Measurements from ENCODE around the gene MMAB.

The MMAB gene

DNA sequence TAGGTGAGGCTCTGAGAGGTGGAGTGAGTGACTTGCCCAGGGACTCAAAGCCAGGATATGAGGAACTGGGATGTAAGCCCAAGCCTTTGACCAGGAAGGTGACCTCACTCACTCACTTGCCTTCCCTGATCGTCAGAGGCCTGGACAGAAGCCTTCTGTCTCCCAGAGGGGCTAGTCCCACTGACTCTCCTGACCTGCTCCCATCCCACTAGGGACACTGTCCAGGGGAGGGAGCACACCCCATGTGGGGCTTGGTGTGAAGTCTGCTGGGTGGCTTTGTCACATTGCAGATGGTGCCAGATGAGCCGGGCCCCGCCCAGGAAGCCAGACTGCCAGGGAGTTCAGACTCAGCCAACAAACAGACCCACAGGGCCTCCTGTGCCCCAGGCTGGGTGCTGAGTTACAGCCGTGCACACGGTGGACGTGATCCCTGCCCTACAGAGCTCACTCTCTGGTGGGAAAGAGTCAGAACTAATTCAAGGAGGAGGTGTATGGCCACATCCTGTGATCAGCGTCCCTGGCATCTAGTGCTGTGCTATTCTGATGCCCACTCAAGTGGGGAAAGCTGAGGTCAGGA, 28.3 kb downstream of the MMAB start:
- no peak for TF ChIP-seq HDGF (IDR thresholded peaks at IDR 0.05; ENCODE audit: borderline replicate concordance)
- TF ChIP-seq PKNOX1 (IDR thresholded peaks at IDR 0.05), result no peak
- TF ChIP-seq ARNT (IDR thresholded peaks at IDR 0.05), result no peak
- no peak for TF ChIP-seq SP1 (IDR thresholded peaks at IDR 0.05)
- TF ChIP-seq NFRKB (IDR thresholded peaks at IDR 0.05), result no peak
- no peak for TF ChIP-seq SUZ12 (IDR thresholded peaks at IDR 0.05)
- no peak for TF ChIP-seq L3MBTL2 (conservative IDR thresholded peaks at IDR 0.05)
- no peak for TF ChIP-seq LEF1 (IDR thresholded peaks at IDR 0.05; ENCODE audit: borderline replicate concordance)
- TF ChIP-seq BHLHE40 (IDR thresholded peaks at IDR 0.05; ENCODE audit: borderline replicate concordance), result no peak
- TF ChIP-seq ZNF384 (IDR thresholded peaks at IDR 0.05), result no peak
- TF ChIP-seq TARDBP (IDR thresholded peaks at IDR 0.05), result no peak
- TF ChIP-seq FOXK2 (IDR thresholded peaks at IDR 0.05), result no peak
- TF ChIP-seq ELF4 (IDR thresholded peaks at IDR 0.05), result no peak
- TF ChIP-seq CTBP1 (IDR thresholded peaks at IDR 0.05; ENCODE audit: borderline replicate concordance), result no peak
- TF ChIP-seq FOXM1 (IDR thresholded peaks at IDR 0.05; ENCODE audit: borderline replicate concordance), result no peak
- no peak for TF ChIP-seq FOXA1 (IDR thresholded peaks at IDR 0.05)
- POLR2A ChIA-PET, result no interaction called here
- CTCF ChIA-PET, result no interaction called here
- DNase-seq (ENCODE audit: extremely low spot score), result no peak

DNA sequence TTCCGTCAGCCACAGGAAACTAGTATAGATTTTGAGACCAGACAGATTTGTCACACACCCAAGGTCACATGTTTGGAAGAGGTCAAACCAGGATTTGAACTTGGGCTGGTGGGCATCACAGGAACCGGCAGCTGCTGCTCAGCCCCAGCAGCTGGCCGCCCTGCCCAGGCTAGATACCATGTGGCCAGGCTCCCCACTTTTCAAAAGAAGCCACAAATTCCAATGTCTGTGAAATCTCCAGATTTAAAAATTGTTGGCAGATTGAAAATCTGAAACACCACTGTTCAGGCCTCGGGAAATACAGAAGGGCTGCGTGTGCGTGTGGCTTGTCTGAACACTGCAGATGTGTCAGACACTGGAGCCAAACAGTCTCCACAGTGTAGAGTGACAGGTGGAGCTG, 30.4 kb downstream of the MMAB start:
- CTCF ChIA-PET, result no interaction called here
- POLR2A ChIA-PET, result no interaction called here
- DNase-seq (ENCODE audit: extremely low spot score), result no peak
- TF ChIP-seq SUZ12 (IDR thresholded peaks at IDR 0.05), result no peak
- no peak for TF ChIP-seq LEF1 (IDR thresholded peaks at IDR 0.05; ENCODE audit: borderline replicate concordance)
- no peak for TF ChIP-seq CTBP1 (IDR thresholded peaks at IDR 0.05; ENCODE audit: borderline replicate concordance)
- no peak for TF ChIP-seq NFRKB (IDR thresholded peaks at IDR 0.05)
- TF ChIP-seq SP1 (IDR thresholded peaks at IDR 0.05), result no peak
- no peak for TF ChIP-seq ZNF384 (IDR thresholded peaks at IDR 0.05)
- no peak for TF ChIP-seq HDGF (IDR thresholded peaks at IDR 0.05; ENCODE audit: borderline replicate concordance)
- no peak for TF ChIP-seq FOXK2 (IDR thresholded peaks at IDR 0.05)
- no peak for TF ChIP-seq L3MBTL2 (conservative IDR thresholded peaks at IDR 0.05)
- TF ChIP-seq PKNOX1 (IDR thresholded peaks at IDR 0.05), result no peak
- no peak for TF ChIP-seq ELF4 (IDR thresholded peaks at IDR 0.05)

- DNase-seq (ENCODE audit: extremely low spot score), result no peak
- ChIA-PET POLR2A (no interaction called here), CTCF (no interaction called here)
- TF ChIP-seq FOXM1 (IDR thresholded peaks at IDR 0.05; ENCODE audit: borderline replicate concordance) (no peak), ZNF384 (IDR thresholded peaks at IDR 0.05) (no peak), FOXK2 (IDR thresholded peaks at IDR 0.05) (no peak), TARDBP (IDR thresholded peaks at IDR 0.05) (no peak), ELF4 (IDR thresholded peaks at IDR 0.05) (no peak)
Observed at GRCh38 chr12:109542014-109542413, 31.3 kb downstream of the MMAB start.

GRCh38 chr12:109541413-109541726, 31.9 kb downstream of the MMAB start:
- no peak for DNase-seq (ENCODE audit: extremely low spot score)
- ChIA-PET POLR2A (interaction anchor here (1.5 kb wide), 1 partner anchor 32 kb away, joined by 3 read pairs; the partner anchor contains the start of genes MMAB and MVK), CTCF (no interaction called here)
- TF ChIP-seq ARNT (IDR thresholded peaks at IDR 0.05), result no peak
- TF ChIP-seq FOXK2 (IDR thresholded peaks at IDR 0.05), result no peak
- no peak for TF ChIP-seq ELF4 (IDR thresholded peaks at IDR 0.05)
- TF ChIP-seq HDGF (IDR thresholded peaks at IDR 0.05; ENCODE audit: borderline replicate concordance), result no peak
- TF ChIP-seq BHLHE40 (IDR thresholded peaks at IDR 0.05; ENCODE audit: borderline replicate concordance), result no peak
- TF ChIP-seq NFRKB (IDR thresholded peaks at IDR 0.05), result no peak
- TF ChIP-seq TARDBP (IDR thresholded peaks at IDR 0.05), result no peak
- no peak for TF ChIP-seq SP1 (IDR thresholded peaks at IDR 0.05)
- TF ChIP-seq FOXM1 (IDR thresholded peaks at IDR 0.05; ENCODE audit: borderline replicate concordance), result no peak
- TF ChIP-seq PKNOX1 (IDR thresholded peaks at IDR 0.05), result no peak

DNA sequence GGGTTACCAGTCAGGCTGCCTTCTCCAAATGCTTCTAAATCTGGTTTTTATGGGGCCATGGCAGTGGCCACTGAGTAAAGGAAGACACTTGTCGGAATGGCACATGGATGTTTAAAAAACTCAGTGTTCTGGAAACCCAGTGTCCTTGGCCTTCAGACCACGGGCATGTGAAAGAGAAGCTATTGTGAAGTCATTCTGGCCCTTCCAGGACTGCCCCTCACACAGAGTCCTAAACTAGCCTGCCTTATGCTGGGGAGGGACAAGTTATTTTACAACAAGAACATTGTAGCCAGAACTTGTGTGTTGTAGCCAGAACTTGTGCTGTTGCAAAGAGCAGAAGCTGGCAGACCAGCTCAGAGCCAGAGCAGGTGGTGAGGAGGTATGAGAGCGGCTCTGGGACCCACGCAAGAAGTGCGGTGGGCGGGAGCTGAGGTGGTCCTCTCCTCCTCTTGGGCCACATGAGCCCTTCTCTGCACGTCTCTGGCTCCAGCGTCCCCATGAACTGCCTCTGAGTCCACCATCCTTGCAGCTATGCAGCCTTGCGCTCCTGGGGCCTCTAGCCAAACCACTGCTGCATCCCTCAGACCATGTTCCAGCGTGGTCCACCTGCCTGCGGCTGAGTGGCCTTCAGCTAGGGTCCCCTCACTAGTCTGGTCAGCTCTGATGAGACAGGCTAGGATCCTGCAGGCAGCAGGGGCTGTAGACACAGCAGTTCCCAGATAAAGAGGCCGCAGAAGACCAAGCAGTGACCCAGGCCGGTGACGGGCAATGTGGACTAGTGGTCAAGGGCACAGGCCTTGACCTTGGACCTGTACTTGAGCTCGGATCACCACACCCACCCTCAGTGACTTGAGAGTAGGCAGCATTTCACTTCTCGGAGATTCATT, 32.5 kb downstream of the MMAB start:
- no peak for DNase-seq (ENCODE audit: extremely low spot score)
- ChIA-PET CTCF (no interaction called here), POLR2A (interaction anchor here (0.7 to 1.5 kb wide), 2 partner anchors 11 to 33 kb away, joined by 3 read pairs; partner anchors contain the start of genes MMAB and MVK)
- no peak for TF ChIP-seq ZNF384 (IDR thresholded peaks at IDR 0.05)
- no peak for TF ChIP-seq TARDBP (IDR thresholded peaks at IDR 0.05)
- TF ChIP-seq FOXM1 (IDR thresholded peaks at IDR 0.05; ENCODE audit: borderline replicate concordance), result no peak
- no peak for TF ChIP-seq HDGF (IDR thresholded peaks at IDR 0.05; ENCODE audit: borderline replicate concordance)
- TF ChIP-seq LEF1 (IDR thresholded peaks at IDR 0.05; ENCODE audit: borderline replicate concordance), result no peak
- TF ChIP-seq SUZ12 (IDR thresholded peaks at IDR 0.05), result no peak
- TF ChIP-seq FOXK2 (IDR thresholded peaks at IDR 0.05), result no peak
- TF ChIP-seq PKNOX1 (IDR thresholded peaks at IDR 0.05), result no peak
- no peak for TF ChIP-seq NFRKB (IDR thresholded peaks at IDR 0.05)
- TF ChIP-seq BHLHE40 (IDR thresholded peaks at IDR 0.05; ENCODE audit: borderline replicate concordance), result no peak
- no peak for TF ChIP-seq ARNT (IDR thresholded peaks at IDR 0.05)
- TF ChIP-seq CTBP1 (IDR thresholded peaks at IDR 0.05; ENCODE audit: borderline replicate concordance), result no peak
- TF ChIP-seq ELF4 (IDR thresholded peaks at IDR 0.05), result no peak
- TF ChIP-seq FOXA1 (IDR thresholded peaks at IDR 0.05), result no peak
- no peak for TF ChIP-seq SP1 (IDR thresholded peaks at IDR 0.05)
- no peak for TF ChIP-seq L3MBTL2 (conservative IDR thresholded peaks at IDR 0.05)
